ENCODE results near the gene GRAMD2A. TPM values are rescaled to one million over a fixed set of nuclear protein-coding genes. Genes with fewer than 3 reads are reported as not detected.

The GRAMD2A gene
- total RNA-seq, 1 donor from 2014 or later, result not detected

DNA sequence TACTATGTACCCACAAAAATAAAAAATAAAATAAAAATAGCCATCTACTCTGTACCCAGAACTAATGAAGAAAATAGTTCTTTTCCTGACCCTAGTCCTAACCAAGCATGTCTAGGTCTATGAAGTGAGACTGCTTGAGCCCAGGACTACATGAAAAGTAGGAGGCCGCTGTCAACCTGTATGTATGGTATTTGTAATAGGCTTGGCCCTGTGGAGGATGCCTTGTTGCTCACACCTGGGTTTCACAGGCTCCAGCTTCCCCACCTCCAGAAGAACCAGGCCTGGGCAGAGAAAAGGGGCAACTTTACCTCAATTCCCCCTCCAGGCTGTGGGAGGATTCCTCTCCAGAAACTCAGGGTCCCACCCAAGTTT is 40.3 kb upstream of the GRAMD2A start:
- ATAC-seq (ENCODE audit: low read depth) (no peak), DNase-seq (no peak)
- Mint-ChIP-seq H3K27ac (no peak overlapping the region), H3K36me3 (ENCODE audit: low read depth) (peaks cover 31% of the 10 kb centered on the region), H3K27me3 (no peaks in the 10 kb centered on the region), H3K9me3 (no peaks in the 10 kb centered on the region), H3K4me1 (peaks cover 5% of the 10 kb centered on the region), H3K4me3 (no peak overlapping the region)
- TF ChIP-seq, protein P1, sequence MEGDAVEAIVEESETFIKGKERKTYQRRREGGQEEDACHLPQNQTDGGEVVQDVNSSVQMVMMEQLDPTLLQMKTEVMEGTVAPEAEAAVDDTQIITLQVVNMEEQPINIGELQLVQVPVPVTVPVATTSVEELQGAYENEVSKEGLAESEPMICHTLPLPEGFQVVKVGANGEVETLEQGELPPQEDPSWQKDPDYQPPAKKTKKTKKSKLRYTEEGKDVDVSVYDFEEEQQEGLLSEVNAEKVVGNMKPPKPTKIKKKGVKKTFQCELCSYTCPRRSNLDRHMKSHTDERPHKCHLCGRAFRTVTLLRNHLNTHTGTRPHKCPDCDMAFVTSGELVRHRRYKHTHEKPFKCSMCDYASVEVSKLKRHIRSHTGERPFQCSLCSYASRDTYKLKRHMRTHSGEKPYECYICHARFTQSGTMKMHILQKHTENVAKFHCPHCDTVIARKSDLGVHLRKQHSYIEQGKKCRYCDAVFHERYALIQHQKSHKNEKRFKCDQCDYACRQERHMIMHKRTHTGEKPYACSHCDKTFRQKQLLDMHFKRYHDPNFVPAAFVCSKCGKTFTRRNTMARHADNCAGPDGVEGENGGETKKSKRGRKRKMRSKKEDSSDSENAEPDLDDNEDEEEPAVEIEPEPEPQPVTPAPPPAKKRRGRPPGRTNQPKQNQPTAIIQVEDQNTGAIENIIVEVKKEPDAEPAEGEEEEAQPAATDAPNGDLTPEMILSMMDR (IDR thresholded peaks at IDR 0.05), result no peak
- CTCF ChIA-PET, result interaction anchor here (0.8 kb wide), 1 partner anchor 38 kb away, joined by 3 read pairs; no protein-coding TSS in a partner anchor
- intact Hi-C loops (cut with micrococcal nuclease), result no loop called here
- POLR2A ChIA-PET, result interaction anchor here (0.6 to 0.7 kb wide), 2 partner anchors 9 to 456 kb away, joined by 3 to 7 read pairs; no protein-coding TSS in a partner anchor

GRCh38 chr15:72237029-72237852 is 39.7 kb upstream of the GRAMD2A start:
- no peak overlapping the region for H3K4me3 Mint-ChIP-seq

GRCh38 chr15:72236381-72237003 is 38.9 kb upstream of the GRAMD2A start:
- H3K36me3 Mint-ChIP-seq (ENCODE audit: low read depth), result peaks cover 21% of the 10 kb centered on the region
- TF ChIP-seq, protein P1 (IDR thresholded peaks at IDR 0.05), result no peak
- H3K9me3 Mint-ChIP-seq, result no peaks in the 10 kb centered on the region
- no peak overlapping the region for H3K27ac Mint-ChIP-seq
- ChIA-PET POLR2A (interaction anchor here (0.6 to 0.7 kb wide), 3 partner anchors 8 to 50 kb away, joined by 3 to 4 read pairs (median 3); no protein-coding TSS in a partner anchor), CTCF (no interaction called here)
- ATAC-seq (ENCODE audit: low read depth) (no peak), DNase-seq (no peak)
- H3K4me3 Mint-ChIP-seq, result no peak overlapping the region
- H3K4me1 Mint-ChIP-seq, result peaks cover 16% of the 10 kb centered on the region
- intact Hi-C loops (cut with micrococcal nuclease), result no loop called here
- H3K27me3 Mint-ChIP-seq, result no peaks in the 10 kb centered on the region

More at GRCh38 chr15:72237029-72237852, 39.7 kb upstream of the GRAMD2A start:
- POLR2A ChIA-PET, result interaction anchor here (0.6 to 0.7 kb wide), 2 partner anchors 9 to 15 kb away, joined by 4 to 7 read pairs; no protein-coding TSS in a partner anchor
- Mint-ChIP-seq H3K36me3 (ENCODE audit: low read depth) (peaks cover 25% of the 10 kb centered on the region), H3K9me3 (no peaks in the 10 kb centered on the region), H3K4me1 (peaks cover 9% of the 10 kb centered on the region), H3K27ac (no peak overlapping the region), H3K27me3 (no peaks in the 10 kb centered on the region)
- DNase-seq (no peak), ATAC-seq (ENCODE audit: low read depth) (no peak)
- CTCF ChIA-PET, result interaction anchor here (0.8 kb wide), 1 partner anchor 37 kb away, joined by 3 read pairs; no protein-coding TSS in a partner anchor
- intact Hi-C loops (cut with micrococcal nuclease), result no loop called here
- TF ChIP-seq, protein P1 (IDR thresholded peaks at IDR 0.05), result no peak

DNA sequence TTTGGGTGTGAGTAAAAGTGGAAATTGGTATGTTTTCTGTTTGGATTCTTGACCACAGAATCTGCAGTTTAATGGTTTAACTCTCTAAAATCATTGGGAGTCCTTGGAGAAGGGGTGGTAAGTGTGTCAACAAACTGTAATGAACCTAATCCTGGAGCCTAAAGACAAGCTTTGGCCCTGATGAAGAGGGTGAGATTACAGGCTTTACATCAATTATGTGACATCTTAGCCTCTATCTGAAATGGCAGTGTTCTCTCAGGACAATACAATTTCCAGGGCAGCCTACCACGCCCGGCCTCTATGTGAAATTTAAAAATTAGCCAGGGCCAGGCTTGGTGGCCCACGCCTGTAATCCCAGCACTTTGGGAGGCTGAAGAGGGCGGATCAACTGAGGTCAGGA is 37.7 kb upstream of the GRAMD2A start:
- H3K9me3 Mint-ChIP-seq, result no peaks in the 10 kb centered on the region
- no peak overlapping the region for H3K27ac Mint-ChIP-seq
- POLR2A ChIA-PET, result no interaction called here
- intact Hi-C loops (cut with micrococcal nuclease), result no loop called here
- no peaks in the 10 kb centered on the region for H3K27me3 Mint-ChIP-seq
- ATAC-seq (ENCODE audit: low read depth), result no peak
- H3K4me1 Mint-ChIP-seq, result peaks cover 16% of the 10 kb centered on the region
- DNase-seq, result no peak
- TF ChIP-seq, protein P1 (IDR thresholded peaks at IDR 0.05), result no peak
- peaks cover 16% of the 10 kb centered on the region for H3K36me3 Mint-ChIP-seq (ENCODE audit: low read depth)
- H3K4me3 Mint-ChIP-seq, result no peak overlapping the region
- CTCF ChIA-PET, result no interaction called here

GRCh38 chr15:72233769-72234168 is 36.2 kb upstream of the GRAMD2A start:
- H3K4me1 Mint-ChIP-seq, result peaks cover 24% of the 10 kb centered on the region
- ChIA-PET POLR2A (interaction anchor here (0.6 to 1.5 kb wide), 2 partner anchors 16 to 240 kb away, joined by 3 read pairs; no protein-coding TSS in a partner anchor), CTCF (interaction anchor here (1.2 kb wide), 1 partner anchor 14 kb away, joined by 3 read pairs; no protein-coding TSS in a partner anchor)
- ATAC-seq (ENCODE audit: low read depth) (no peak), DNase-seq (no peak)
- intact Hi-C loops (cut with micrococcal nuclease), result no loop called here
- H3K9me3 Mint-ChIP-seq, result no peaks in the 10 kb centered on the region
- TF ChIP-seq, protein P1 (IDR thresholded peaks at IDR 0.05), result no peak
- H3K36me3 Mint-ChIP-seq (ENCODE audit: low read depth), result peaks cover 16% of the 10 kb centered on the region
- H3K27ac Mint-ChIP-seq, result no peak overlapping the region
- no peak overlapping the region for H3K4me3 Mint-ChIP-seq
- H3K27me3 Mint-ChIP-seq, result no peaks in the 10 kb centered on the region
